HG02759 (cell line): ENCODE results near the gene SLC25A47.

Source experiments
- ATAC-seq: cut with Tn5 transposase; IDR thresholded peaks from one replicate; pipeline ENCODE4 v1.9.1; 2021; ENCODE audit warnings: mild to moderate bottlenecking, moderate library complexity; ENCODE audit not compliant: unreplicated experiment

SLC25A47 gene

GRCh38 chr14:100322138-100322957, 791 bp upstream of the SLC25A47 start:
- ATAC-seq: no peak

DNA sequence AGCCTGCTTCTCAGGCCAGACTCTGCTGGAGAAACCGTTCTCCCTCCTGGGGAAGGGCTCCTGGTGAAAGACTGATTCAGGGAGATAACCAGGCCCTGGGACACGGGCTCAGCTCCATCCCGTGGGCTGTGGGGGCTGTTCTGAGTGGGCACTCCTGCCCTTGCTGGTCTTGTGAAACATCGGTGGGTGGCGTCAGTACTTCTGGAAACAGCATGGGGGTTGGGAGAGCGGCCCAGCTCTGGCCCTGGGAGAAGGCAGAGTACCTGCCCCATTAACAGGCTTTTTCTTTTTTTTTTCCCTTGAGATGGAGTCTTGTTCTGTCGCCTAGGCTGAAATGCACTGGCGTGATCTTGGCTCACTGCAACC, 786 bp downstream of the SLC25A47 start:
- no peak for ATAC-seq

DNA sequence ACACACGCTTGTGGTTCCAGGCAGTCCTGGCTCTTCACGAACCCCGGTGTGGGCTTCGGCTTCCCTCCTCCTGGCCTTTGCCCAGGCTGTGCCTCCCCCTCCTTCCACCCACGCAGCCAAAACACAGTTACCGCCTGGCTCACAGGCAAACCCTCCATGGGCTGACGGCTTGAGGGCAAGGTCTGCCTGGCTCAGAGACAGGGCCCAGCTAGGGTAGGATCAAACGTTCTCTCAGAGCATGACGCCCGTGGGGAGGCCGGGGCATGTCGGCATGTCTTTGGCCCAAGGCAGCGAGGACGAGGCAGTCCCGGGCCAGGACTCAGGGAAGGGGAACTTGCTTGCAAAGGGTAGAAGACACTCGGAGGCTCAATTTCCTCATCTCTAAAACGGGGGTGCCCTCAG, 2.1 kb downstream of the SLC25A47 start:
- ATAC-seq: no peak

DNA sequence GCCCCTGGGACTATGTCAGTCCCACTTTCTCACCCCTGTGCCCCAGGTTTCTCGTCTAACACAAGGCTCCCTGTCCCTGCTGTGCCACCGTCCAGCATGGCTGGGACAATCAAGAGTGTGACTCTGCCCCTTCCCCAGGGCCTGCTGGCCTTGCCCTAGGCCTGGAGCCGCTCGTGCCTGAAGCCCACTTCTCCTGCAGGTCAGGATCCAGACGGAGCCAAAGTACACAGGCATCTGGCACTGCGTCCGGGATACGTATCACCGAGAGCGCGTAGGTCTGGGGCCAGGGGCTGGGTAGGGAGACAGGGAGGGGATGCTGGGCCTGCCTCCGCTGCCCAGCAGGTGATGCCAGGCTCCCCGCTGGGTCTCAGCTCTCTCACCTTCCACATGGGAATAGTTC, 2.8 kb downstream of the SLC25A47 start:
- ATAC-seq: no peak

DNA sequence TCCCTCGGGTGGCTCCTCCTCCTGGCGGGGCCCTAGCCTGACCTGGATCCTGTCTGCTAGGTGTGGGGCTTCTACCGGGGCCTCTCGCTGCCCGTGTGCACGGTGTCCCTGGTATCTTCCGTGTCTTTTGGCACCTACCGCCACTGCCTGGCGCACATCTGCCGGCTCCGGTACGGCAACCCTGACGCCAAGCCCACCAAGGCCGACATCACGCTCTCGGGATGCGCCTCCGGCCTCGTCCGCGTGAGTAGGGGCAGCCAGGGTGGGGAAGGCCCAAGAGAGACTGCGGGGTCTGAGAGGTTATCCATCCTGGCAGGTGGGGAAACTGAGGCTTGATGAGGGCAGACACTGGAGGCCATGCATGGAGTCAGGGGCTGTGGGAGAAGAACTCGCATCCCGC, 4.0 kb downstream of the SLC25A47 start:
- ATAC-seq: no peak

DNA sequence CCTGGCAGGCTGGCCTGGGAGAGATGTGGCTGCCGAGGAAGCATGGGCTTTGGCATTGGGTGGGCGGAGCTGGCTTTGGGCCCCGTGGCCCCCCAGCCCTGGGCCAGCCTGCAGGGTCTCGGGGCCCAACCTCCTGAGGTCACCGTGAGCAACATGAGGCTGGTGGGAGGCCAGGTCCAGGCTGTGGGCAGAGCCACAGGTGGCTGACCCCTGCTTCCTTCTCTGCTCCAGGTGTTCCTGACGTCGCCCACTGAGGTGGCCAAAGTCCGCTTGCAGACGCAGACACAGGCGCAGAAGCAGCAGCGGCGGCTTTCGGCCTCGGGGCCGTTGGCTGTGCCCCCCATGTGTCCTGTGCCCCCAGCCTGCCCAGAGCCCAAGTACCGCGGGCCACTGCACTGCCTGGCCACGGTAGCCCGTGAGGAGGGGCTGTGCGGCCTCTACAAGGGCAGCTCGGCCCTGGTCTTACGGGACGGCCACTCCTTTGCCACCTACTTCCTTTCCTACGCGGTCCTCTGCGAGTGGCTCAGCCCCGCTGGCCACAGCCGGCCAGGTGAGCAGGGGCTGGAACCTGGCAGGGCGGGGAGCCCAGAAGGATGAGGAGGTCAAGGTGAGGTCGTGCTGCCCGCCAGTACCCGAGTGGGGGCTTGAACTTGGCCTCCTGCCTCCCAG, 5.5 kb downstream of the SLC25A47 start:
- ATAC-seq: no peak

GRCh38 chr14:100329233-100330006, 6.3 kb downstream of the SLC25A47 start:
- no peak for ATAC-seq

DNA sequence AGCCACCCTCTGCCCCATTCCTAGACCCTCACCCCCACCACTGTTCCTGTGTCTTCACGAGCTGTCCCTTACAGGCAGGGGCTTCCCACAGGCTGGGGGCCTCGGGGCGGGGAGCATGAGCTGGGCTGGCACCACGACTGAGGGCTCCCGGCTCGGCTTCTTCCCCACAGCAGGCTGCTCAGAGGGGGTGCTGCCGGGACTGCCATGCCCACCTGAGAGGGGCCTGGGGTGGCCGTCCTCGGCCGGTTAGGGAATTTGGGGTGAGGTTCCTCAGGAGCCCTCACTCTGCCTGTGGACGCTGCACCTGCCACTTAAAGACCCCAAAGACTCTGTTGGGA, 6.8 kb downstream of the SLC25A47 start:
- ATAC-seq: no peak

- ATAC-seq: no peak
Measured at GRCh38 chr14:100330388-100330931, 7.3 kb downstream of the SLC25A47 start.

- no peak for ATAC-seq
Measured at GRCh38 chr14:100332071-100332639, 9.0 kb downstream of the SLC25A47 start.

DNA sequence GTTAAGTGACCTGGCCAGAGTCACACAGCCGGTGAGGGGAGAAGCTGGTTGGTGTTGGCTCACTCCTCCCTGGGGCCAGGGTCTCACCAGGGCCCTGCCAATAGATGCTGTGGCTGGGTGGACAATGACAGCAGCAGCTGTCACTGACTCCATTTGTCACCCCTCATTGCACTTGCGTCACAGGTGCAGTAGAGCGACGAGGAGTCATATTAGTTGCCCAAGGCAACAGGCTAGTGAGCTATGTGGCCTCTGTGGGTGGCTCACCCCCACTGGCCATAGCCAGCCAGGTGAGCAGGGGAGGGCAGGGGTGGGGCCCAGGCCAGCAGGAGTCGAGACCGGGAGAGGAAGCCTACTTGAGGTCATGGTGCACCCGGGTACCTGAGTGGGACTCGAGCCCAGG, 9.7 kb downstream of the SLC25A47 start:
- ATAC-seq: peak; percentile 77

DNA sequence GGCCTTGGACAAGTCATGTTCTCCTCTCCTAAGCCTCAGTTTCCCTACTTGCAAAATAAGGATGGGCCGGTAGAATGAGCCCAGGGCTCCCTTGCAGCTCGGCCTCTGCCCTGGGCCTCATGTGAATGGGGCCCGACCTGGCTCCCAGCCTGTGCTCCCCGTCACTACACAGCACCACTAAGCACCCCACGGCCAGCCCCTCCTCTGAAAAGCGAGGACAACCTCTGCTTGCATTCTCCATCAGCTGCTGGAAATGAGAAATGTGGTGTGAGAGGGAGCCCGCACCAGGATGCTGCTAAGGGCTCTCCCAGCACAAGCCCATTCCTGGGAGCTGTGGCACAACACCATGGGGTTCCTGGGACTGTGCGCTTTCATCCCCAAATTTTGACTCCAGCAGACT, 10.2 kb downstream of the SLC25A47 start:
- no peak for ATAC-seq

- no peak for ATAC-seq
Measured at GRCh38 chr14:100333827-100334226, 10.7 kb downstream of the SLC25A47 start.

DNA sequence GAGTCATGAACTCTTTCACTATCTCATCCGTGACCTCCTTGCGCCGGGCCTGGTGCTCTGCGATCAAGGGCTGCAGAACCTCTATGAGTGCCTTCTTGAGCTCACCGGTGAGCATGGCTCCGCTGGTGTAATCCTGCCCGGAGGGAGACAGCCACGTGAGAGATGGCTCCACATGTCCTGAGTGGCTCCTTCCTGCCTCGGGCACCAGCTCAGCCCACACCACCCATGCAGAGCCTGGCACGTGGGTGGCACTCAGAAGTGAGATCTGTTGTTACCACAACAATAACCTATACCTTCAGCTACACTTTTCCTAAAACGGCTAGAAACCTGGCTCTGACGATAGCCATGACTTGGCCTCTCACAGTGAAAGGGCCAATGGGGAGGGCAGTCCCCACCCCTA, 11.8 kb downstream of the SLC25A47 start:
- ATAC-seq: no peak

GRCh38 chr14:100336618-100337530, 13.7 kb downstream of the SLC25A47 start:
- no peak for ATAC-seq

DNA sequence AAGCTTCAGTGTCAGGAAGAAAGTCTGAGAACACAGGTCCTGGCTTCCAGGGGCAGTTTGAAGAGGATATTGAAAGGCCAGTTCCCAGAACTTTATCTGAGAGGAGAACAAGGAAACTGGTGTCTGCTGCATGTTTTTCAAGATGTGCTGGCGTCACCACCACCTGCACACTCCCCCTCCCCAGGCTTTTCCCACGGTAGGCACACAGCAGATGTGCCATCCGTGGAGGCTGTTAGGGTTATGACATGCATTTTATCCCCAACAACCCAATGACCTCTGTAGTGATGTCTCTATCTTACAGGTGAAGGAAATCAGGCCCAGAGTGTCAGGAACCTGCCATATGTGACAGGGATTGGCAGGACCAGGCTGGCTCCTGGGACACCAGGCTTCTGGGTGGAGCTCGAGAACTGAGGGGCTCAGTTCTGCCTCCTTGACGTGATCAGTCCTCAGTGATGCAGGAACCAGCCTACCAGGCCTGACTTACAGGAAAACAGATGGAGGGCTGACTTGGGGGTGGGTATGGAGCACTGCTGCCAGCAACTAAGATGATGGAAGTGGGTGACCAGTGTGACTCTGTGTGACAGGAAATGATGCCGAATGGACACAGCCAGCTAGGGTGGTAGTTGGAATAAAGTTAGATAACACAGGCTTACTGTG, 16.8 kb downstream of the SLC25A47 start:
- no peak for ATAC-seq

DNA sequence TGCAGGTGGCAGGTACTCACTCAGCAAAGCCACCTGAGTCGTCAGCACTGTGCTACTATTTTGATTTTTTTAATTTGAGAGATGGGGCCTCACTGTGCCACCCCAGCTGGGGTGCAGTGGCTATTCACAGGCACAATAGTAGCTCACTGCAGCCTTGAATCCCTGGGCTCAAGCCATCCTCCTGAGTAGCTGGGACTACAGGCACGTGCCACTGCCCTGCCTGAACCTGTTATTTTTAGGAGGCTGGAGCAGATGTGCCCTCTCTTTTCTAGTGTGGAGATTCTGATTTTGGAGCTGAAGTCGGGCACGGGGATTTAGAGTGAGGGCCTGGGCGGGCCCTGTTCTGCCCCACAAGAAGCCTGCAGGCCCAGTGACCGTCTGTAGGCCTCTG, 17.3 kb downstream of the SLC25A47 start:
- ATAC-seq: no peak

DNA sequence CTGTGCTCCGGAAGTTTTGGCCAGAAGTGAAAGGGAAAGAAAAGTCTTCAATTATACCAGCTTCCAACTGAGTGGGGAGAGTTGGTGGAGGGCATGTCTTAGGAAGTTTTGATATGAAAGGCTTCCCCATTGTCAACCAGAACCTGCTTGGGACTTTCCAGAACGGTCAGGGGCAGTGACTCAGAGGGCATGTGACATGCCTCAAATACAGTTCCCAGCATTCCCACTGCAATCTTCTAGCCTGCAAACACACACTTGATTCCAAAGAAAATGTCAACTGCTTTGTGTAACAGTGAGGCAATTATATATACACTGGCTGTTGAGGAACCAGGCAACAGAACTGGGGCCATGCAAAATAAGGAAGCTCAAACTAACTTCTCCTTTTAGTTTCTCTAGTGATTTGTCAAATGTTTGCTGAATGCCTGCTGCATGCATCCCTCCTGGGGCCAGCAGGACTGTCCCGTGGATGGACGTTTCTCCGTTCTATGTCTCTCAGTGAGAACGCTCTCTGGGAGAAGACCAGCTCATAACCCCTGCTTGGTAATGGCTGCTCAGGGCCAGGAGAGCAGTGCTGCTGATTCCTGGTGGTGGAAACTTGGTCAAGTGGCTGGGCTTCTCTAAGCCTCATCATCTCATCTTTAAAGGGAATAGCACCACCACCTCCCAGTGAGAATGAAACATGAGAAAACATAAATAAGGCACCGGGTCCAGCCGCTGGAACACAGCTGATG, 18.3 kb downstream of the SLC25A47 start:
- peak; percentile 56 for ATAC-seq

- no peak for ATAC-seq
Measured at GRCh38 chr14:100342195-100342594, 19.1 kb downstream of the SLC25A47 start.
